HepG2 (cell line): ENCODE results near the gene AK2. TPM values are rescaled to one million over a fixed set of nuclear protein-coding genes. Genes with fewer than 3 reads are reported as not detected.

Experiments used
- ATAC-seq: fragments of 200-7000 bp; cut with Tn5 transposase; 3 replicates; pipeline ENCODE4 v1.9.1; 2020; ENCODE audit warnings: mild to moderate bottlenecking, moderate library complexity
- BruUV-seq: library from RNA; stranded (reverse); fragments of 400-500 nt; replicated peaks from 2 replicates; lab custom pipeline; 2021; lab: Mats Ljungman, UMichigan
- CTCF ChIA-PET: fragments of 300-600 bp; formaldehyde crosslinking; extraction: SDS; loops from one replicate; lab custom pipeline; 2021; ENCODE audit warnings: low total read pairs, inconsistent platforms, low intra/inter-chr PET ratio; lab: Yijun Ruan, JAX
- POLR2A ChIA-PET: fragments of 350-600 bp; sonication (Branson Sonifier 250); formaldehyde crosslinking; loops from one replicate; lab custom pipeline; 2020; ENCODE audit warnings: antibody characterized with exemption, inconsistent platforms; lab: Yijun Ruan, JAX
- DNase-seq: peaks from one replicate; pipeline ENCODE4 v3.0.0-alpha.2; 2015; ENCODE audit warnings: low spot score
- FAIRE-seq: peaks from 3 replicates; lab custom pipeline; 2011; peaks lifted over from hg19 to GRCh38; lab: Jason Lieb, UNC
- H2AFZ ChIP-seq: one replicate; pipeline ENCODE4 v1.6.1; 2011; ENCODE audit warnings: low read length, inconsistent platforms
- H3K27ac ChIP-seq: fragments of 300-600 bp; 3 replicates; pipeline ENCODE4 v1.8.0; 2011; ENCODE audit warnings: mixed run types, mild to moderate bottlenecking, mixed read lengths, low read length, inconsistent platforms; ENCODE audit not compliant: insufficient read depth; ENCODE audit errors: extremely low read length
- H3K27me3 ChIP-seq, 2 experiments: fragments of 200-600 bp in 1 of 2; 2 replicates in 1 of 2; 3 replicates in 1 of 2; pipeline versions ENCODE4 v1.6.0 to v1.8.0; 2011; ENCODE audit warnings: low read length in 2 of 2, mild to moderate bottlenecking in 2 of 2, moderate library complexity in 2 of 2, inconsistent platforms in 1 of 2; ENCODE audit not compliant: insufficient read depth in 2 of 2, control insufficient read depth in 1 of 2
- H3K36me3 ChIP-seq, 2 experiments: fragments of 200-600 bp in 1 of 2; replicated peaks in 1 of 2; 2 replicates in 1 of 2; 3 replicates in 1 of 2; pipeline versions ENCODE4 v1.5.1 to v1.8.0; 2011; ENCODE audit warnings: low read length in 2 of 2, inconsistent platforms in 1 of 2; ENCODE audit not compliant: insufficient read depth in 2 of 2, control insufficient read depth in 1 of 2
- H3K4me1 ChIP-seq: 2 replicates; pipeline ENCODE4 v1.5.1; 2012; ENCODE audit warnings: low read length, inconsistent platforms; ENCODE audit not compliant: insufficient read depth
- H3K4me2 ChIP-seq: 2 replicates; pipeline ENCODE4 v1.6.0; 2011; ENCODE audit warnings: low read depth, low read length, inconsistent platforms
- H3K4me3 ChIP-seq, 3 experiments: fragments of 200-600 bp in 1 of 3; sonication (generic), shearing (Covaris generic) in 1 of 3; replicated peaks in 1 of 3; 2 replicates each; pipeline ENCODE4 v1.5.1; 2011 to 2016; ENCODE audit warnings: low read length in 3 of 3, inconsistent platforms in 2 of 3, low read depth in 2 of 3, mild to moderate bottlenecking in 2 of 3, control low read depth in 1 of 3, mixed read lengths in 1 of 3; ENCODE audit not compliant: insufficient read depth in 1 of 3
- H3K79me2 ChIP-seq: one replicate; pipeline ENCODE4 v1.6.1; 2011; ENCODE audit warnings: low read length, inconsistent platforms; ENCODE audit not compliant: insufficient read depth
- H3K9ac ChIP-seq: 2 replicates; pipeline ENCODE4 v1.6.0; 2011; ENCODE audit warnings: mild to moderate bottlenecking, low read depth, low read length, inconsistent platforms; ENCODE audit not compliant: insufficient read depth
- H3K9me3 ChIP-seq: 2 replicates; pipeline ENCODE4 v1.5.1; 2012; ENCODE audit warnings: mild to moderate bottlenecking, low read length
- H4K20me1 ChIP-seq: 2 replicates; pipeline ENCODE4 v1.6.0; 2011; ENCODE audit warnings: inconsistent platforms, mild to moderate bottlenecking, low read length, moderate library complexity; ENCODE audit not compliant: insufficient read depth
- ARNTL ChIP-seq: sonication (generic); formaldehyde crosslinking; IDR thresholded peaks from 2 replicates; pipeline ENCODE4 v1.4.0; 2020; ENCODE audit warnings: mild to moderate bottlenecking, missing genetic modification reagents
- ATF4 ChIP-seq, 2 experiments: fragments of 450-650 bp in 1 of 2; sonication (generic) in 1 of 2; formaldehyde crosslinking; IDR thresholded peaks; 2 replicates each; pipeline versions ENCODE4 v1.5.0 to v1.8.0; 2020 to 2022; ENCODE audit warnings: mild to moderate bottlenecking in 1 of 2, missing genetic modification reagents in 1 of 2
- CSRNP2 ChIP-seq: sonication (generic); formaldehyde crosslinking; conservative IDR thresholded peaks from 2 replicates; pipeline ENCODE4 v1.8.0; 2022; ENCODE audit warnings: low read depth, missing genetic modification reagents
- ELF3 ChIP-seq: IDR thresholded peaks from 2 replicates; pipeline ENCODE4 v1.6.1; 2016; ENCODE audit warnings: missing genetic modification reagents, missing compliant biosample characterization
- GABPB1 ChIP-seq: IDR thresholded peaks from 2 replicates; pipeline ENCODE4 v1.6.1; 2016; ENCODE audit warnings: mild to moderate bottlenecking, missing genetic modification reagents, moderate library complexity, missing compliant biosample characterization
- HNRNPL ChIP-seq: fragments of 200-400 bp; formaldehyde crosslinking; IDR thresholded peaks from 2 replicates; pipeline ENCODE4 v1.6.1; 2017; ENCODE audit warnings: mild to moderate bottlenecking, low read depth, low read length
- HOXA3 ChIP-seq: sonication (generic); formaldehyde crosslinking; IDR thresholded peaks from 2 replicates; pipeline ENCODE4 v1.5.0; 2020; ENCODE audit warnings: missing genetic modification reagents
- MIXL1 ChIP-seq: IDR thresholded peaks from 2 replicates; pipeline ENCODE4 v1.6.1; 2016
- NONO ChIP-seq, 2 experiments: fragments of 450-650 bp in 1 of 2; sonication (generic) in 1 of 2; formaldehyde crosslinking in 1 of 2; IDR thresholded peaks in 1 of 2; conservative IDR thresholded peaks in 1 of 2; 2 replicates each; pipeline versions ENCODE4 v1.6.1 to v1.8.0; 2017 to 2022; ENCODE audit warnings: mild to moderate bottlenecking in 1 of 2, missing genetic modification reagents in 1 of 2, moderate library complexity in 1 of 2
- PREB ChIP-seq: sonication (generic); formaldehyde crosslinking; IDR thresholded peaks from 2 replicates; pipeline ENCODE4 v1.4.0; 2020; ENCODE audit warnings: missing genetic modification reagents
- TBX3 ChIP-seq: fragments of 450-650 bp; IDR thresholded peaks from 2 replicates; pipeline ENCODE4 v1.6.1; 2017; ENCODE audit warnings: antibody characterized with exemption, mild to moderate bottlenecking, inconsistent platforms, borderline replicate concordance
- ZBTB7B ChIP-seq: sonication (generic); formaldehyde crosslinking; IDR thresholded peaks from 2 replicates; pipeline ENCODE4 v1.4.0; 2020; ENCODE audit warnings: missing genetic modification reagents
- ZKSCAN1 ChIP-seq: fragments of 150-350 bp; IDR thresholded peaks from 2 replicates; pipeline ENCODE4 v1.6.1; 2014; ENCODE audit warnings: low read length
- ZNF235 ChIP-seq: sonication (generic); formaldehyde crosslinking; IDR thresholded peaks from 2 replicates; pipeline ENCODE4 v1.8.1; 2023; ENCODE audit warnings: mild to moderate bottlenecking, missing genetic modification reagents, borderline replicate concordance
- ZNF496 ChIP-seq: sonication (generic); formaldehyde crosslinking; IDR thresholded peaks from 2 replicates; pipeline ENCODE4 v1.8.1; 2023; ENCODE audit warnings: mild to moderate bottlenecking, moderate library complexity, missing genetic modification reagents; ENCODE audit not compliant: insufficient replicate concordance
- ZNF550 ChIP-seq: sonication (generic); formaldehyde crosslinking; IDR thresholded peaks from 2 replicates; pipeline ENCODE4 v1.4.0; 2020; ENCODE audit warnings: mild to moderate bottlenecking, missing genetic modification reagents, borderline replicate concordance
- ZNF746 ChIP-seq: sonication (generic); formaldehyde crosslinking; IDR thresholded peaks from 2 replicates; pipeline ENCODE4 v1.8.0; 2022; ENCODE audit warnings: mild to moderate bottlenecking, missing genetic modification reagents
- ZNF75D ChIP-seq: sonication (generic); formaldehyde crosslinking; IDR thresholded peaks from 2 replicates; pipeline ENCODE4 v1.8.1; 2023; ENCODE audit warnings: missing genetic modification reagents, mild to moderate bottlenecking, borderline replicate concordance
- WGBS: methylation state at CpG from one replicate; pipeline ENCODE4 v1.1.6; 2017; ENCODE audit warnings: low lambda C conversion rate; 5-methylcytosine and 5-hydroxymethylcytosine counted together
- in situ Hi-C: cut with HindIII; loops from 2 replicates; pipeline ENCODE4 v1.10.0; 2017; ENCODE audit warnings: low pct_unique_long_range_greater_than_20kb; ENCODE audit not compliant: extremely low pct_ligation_motif_present
- intact Hi-C: fragments of 100-400 bp; cut with micrococcal nuclease; formaldehyde crosslinking; loops from one replicate; pipeline ENCODE4 v1.10.0; 2022; ENCODE audit not compliant: unreplicated experiment
- polyA plus RNA-seq, 8 experiments: library from polyadenylated mRNA; depleted of rRNA in 3 of 8; stranded (reverse) in 7 of 8; unstranded in 1 of 8; fragments of >200 nt; fragmentation: Illumina TruSeq in 4 of 8; extraction: Trizol in 4 of 8; gene quantifications; 2 replicates each; pipeline versions ENCODE4 v1.2.1 to v1.2.3, GENCODE V29; 2011 to 2016; ENCODE audit warnings: low read depth in 4 of 8, missing spikeins in 1 of 8, mixed read lengths in 1 of 8; ENCODE audit not compliant: insufficient read depth in 1 of 8
- total RNA-seq, 5 experiments: library from RNA; depleted of rRNA; stranded (reverse); fragments of >200 nt; fragmentation: Illumina TruSeq; extraction: Trizol; gene quantifications; 2 replicates each; pipeline ENCODE4 v1.2.3, GENCODE V29; 2016; ENCODE audit warnings: low read depth in 1 of 5
- TF ChIP-seq, protein P1 (sequence below): fragments of 450-650 bp; IDR thresholded peaks from 2 replicates; pipeline ENCODE4 v1.6.1; 2017

Gene AK2
- total and polyA plus RNA-seq, 2 of the 13 experiments (the other 11 are each of a cell fraction or from before 2014, with no cell fraction given) = 170 to 188 TPM

DNA sequence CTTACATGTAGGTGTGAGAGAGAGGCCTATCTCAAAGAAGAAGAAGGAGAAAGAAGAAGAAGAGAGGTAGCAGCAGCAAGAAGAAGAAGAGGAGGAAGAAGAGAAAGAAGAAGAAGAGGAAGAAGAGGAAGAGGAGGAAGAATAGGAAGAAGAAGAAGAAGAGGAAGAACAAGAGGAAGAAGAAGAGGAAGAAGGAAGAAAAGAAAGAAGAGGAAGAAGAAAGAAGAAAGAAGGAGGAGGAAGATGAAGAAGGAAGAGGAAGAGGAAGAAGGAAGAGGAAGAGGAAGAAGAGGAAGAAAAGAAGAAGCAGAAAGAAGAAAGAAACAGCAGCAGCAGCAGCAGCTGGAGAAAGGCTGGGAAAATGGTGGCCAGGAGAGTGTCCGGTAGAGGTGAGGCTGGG is 33.9 kb upstream of the AK2 start:
- intact Hi-C loops = no loop called here
- no TSS peak for BruUV-seq

More for the DNA sequence above, 33.9 kb upstream of the AK2 start:
- Histone ChIP-seq H3K4me1 (peaks cover 8% of the 10 kb centered on the region), H3K4me3 (no peak overlapping the region), H3K9ac (no peak overlapping the region), H4K20me1 (no peaks in the 10 kb centered on the region), H3K36me3 (no peaks in the 10 kb centered on the region), H3K27me3 (0 out of 5 replicates have a peak, but pooled peaks cover 0 to 3% of the 10 kb centered on the region in 2 experiments), H3K79me2 (no peaks in the 10 kb centered on the region), H3K4me2 (no peak overlapping the region), H3K27ac (no peak overlapping the region), H2AFZ (no peak overlapping the region), H3K9me3 (no peaks in the 10 kb centered on the region; the same call in 1 of the 2 replicates)
- WGBS = 48% methylated on average over 1 of the region's 1 CpG
- CTCF ChIA-PET = no interaction called here
- POLR2A ChIA-PET = no interaction called here
- DNase-seq (no peak), ATAC-seq (no peak), FAIRE-seq (no peak)
- TF ChIP-seq ARNTL (no peak), ZNF496 (CRISPR knock-in tag) (no peak), ZNF746 (CRISPR knock-in tag) (no peak), HNRNPL (no peak), HOXA3 (CRISPR knock-in tag) (no peak), ZNF550 (CRISPR knock-in tag) (no peak), ZNF235 (no peak), NONO (IDR thresholded peaks at IDR 0.05) (no peak), NONO (CRISPR knock-in tag; conservative IDR thresholded peaks at IDR 0.05) (no peak), ZKSCAN1 (no peak), ZNF75D (CRISPR knock-in tag) (no peak), GABPB1 (CRISPR knock-in tag) (no peak), CSRNP2 (no peak), TBX3 (no peak), PREB (CRISPR knock-in tag) (no peak), ATF4 (CRISPR knock-in tag; IDR thresholded peaks at IDR 0.05) (no peak), ZBTB7B (CRISPR knock-in tag) (no peak), MIXL1 (CRISPR knock-in tag) (no peak), ELF3 (CRISPR knock-in tag) (no peak)
- TF ChIP-seq, protein P1, sequence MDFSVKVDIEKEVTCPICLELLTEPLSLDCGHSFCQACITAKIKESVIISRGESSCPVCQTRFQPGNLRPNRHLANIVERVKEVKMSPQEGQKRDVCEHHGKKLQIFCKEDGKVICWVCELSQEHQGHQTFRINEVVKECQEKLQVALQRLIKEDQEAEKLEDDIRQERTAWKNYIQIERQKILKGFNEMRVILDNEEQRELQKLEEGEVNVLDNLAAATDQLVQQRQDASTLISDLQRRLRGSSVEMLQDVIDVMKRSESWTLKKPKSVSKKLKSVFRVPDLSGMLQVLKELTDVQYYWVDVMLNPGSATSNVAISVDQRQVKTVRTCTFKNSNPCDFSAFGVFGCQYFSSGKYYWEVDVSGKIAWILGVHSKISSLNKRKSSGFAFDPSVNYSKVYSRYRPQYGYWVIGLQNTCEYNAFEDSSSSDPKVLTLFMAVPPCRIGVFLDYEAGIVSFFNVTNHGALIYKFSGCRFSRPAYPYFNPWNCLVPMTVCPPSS = no peak
- in situ Hi-C loops = no loop called here
